GM12878 (cell line): ENCODE results near the gene STEAP4.

Experiments
- BCL11A ChIP-seq: IDR thresholded peaks from 2 replicates; pipeline ENCODE4 v1.6.1; 2011; ENCODE audit warnings: low read depth, low read length
- EP300 ChIP-seq, 2 experiments: fragments of 150-350 bp in 1 of 2; IDR thresholded peaks; 2 replicates each; pipeline ENCODE4 v1.6.1; 2011 to 2012; ENCODE audit warnings: low read depth in 2 of 2, low read length in 2 of 2, borderline replicate concordance in 1 of 2, improper control_type of control experiment in 1 of 2, inconsistent platforms in 1 of 2; ENCODE audit not compliant: control insufficient read depth in 1 of 2
- EZH2 ChIP-seq: IDR thresholded peaks from 2 replicates; pipeline ENCODE4 v1.6.1; 2012; ENCODE audit warnings: low read depth, mild to moderate bottlenecking, control low read depth, inconsistent platforms, low read length, borderline replicate concordance; ENCODE audit not compliant: control insufficient read depth
- GABPA ChIP-seq: IDR thresholded peaks from 2 replicates; pipeline ENCODE4 v1.6.1; 2014; ENCODE audit warnings: antibody characterized with exemption, low read depth, mild to moderate bottlenecking, inconsistent platforms
- JUND ChIP-seq: IDR thresholded peaks from 2 replicates; pipeline ENCODE4 v1.6.1; 2012; ENCODE audit warnings: low read depth, mild to moderate bottlenecking, low read length, improper control_type of control experiment, moderate library complexity
- PRDM15 ChIP-seq: fragments of 450-650 bp; formaldehyde crosslinking; IDR thresholded peaks from 2 replicates; pipeline ENCODE4 v1.4.0; 2020; ENCODE audit warnings: mild to moderate bottlenecking, moderate library complexity
- RELA ChIP-seq: fragments of 450-650 bp; IDR thresholded peaks from 2 replicates; pipeline ENCODE4 v1.8.0; 2014; ENCODE audit warnings: borderline replicate concordance; ENCODE audit not compliant: partially characterized antibody
- SP1 ChIP-seq: IDR thresholded peaks from one replicate; pipeline ENCODE4 v1.6.1; 2011; ENCODE audit warnings: low read depth, low read length
- YY1 ChIP-seq: IDR thresholded peaks from 2 replicates; pipeline ENCODE4 v1.6.1; 2011; ENCODE audit warnings: low read depth, mild to moderate bottlenecking, low read length
- ZNF622 ChIP-seq: fragments of 450-650 bp; IDR thresholded peaks from 2 replicates; pipeline ENCODE4 v1.6.1; 2017; ENCODE audit warnings: mild to moderate bottlenecking, inconsistent platforms
- ZSCAN29 ChIP-seq: fragments of 450-650 bp; IDR thresholded peaks from 2 replicates; pipeline ENCODE4 v1.6.1; 2017; ENCODE audit warnings: mild to moderate bottlenecking, moderate library complexity
- TF ChIP-seq, protein P1 (sequence below), 3 experiments: IDR thresholded peaks in 2 of 3; conservative IDR thresholded peaks in 1 of 3; 2 replicates each; pipeline ENCODE4 v1.5.1; 2011; ENCODE audit warnings: low read depth in 3 of 3, low read length in 3 of 3, mild to moderate bottlenecking in 3 of 3, control low read depth in 2 of 3, moderate library complexity in 2 of 3, inconsistent platforms in 1 of 3, mixed read lengths in 1 of 3; ENCODE audit not compliant: control insufficient read depth in 2 of 3, insufficient read depth in 1 of 3; ENCODE audit errors: extremely low read depth in 1 of 3
- TF ChIP-seq, protein P2 (sequence below): fragments of 450-650 bp; IDR thresholded peaks from 2 replicates; pipeline ENCODE4 v1.6.1; 2017; ENCODE audit warnings: antibody characterized with exemption, mild to moderate bottlenecking, moderate library complexity

- TF ChIP-seq, protein P1, sequence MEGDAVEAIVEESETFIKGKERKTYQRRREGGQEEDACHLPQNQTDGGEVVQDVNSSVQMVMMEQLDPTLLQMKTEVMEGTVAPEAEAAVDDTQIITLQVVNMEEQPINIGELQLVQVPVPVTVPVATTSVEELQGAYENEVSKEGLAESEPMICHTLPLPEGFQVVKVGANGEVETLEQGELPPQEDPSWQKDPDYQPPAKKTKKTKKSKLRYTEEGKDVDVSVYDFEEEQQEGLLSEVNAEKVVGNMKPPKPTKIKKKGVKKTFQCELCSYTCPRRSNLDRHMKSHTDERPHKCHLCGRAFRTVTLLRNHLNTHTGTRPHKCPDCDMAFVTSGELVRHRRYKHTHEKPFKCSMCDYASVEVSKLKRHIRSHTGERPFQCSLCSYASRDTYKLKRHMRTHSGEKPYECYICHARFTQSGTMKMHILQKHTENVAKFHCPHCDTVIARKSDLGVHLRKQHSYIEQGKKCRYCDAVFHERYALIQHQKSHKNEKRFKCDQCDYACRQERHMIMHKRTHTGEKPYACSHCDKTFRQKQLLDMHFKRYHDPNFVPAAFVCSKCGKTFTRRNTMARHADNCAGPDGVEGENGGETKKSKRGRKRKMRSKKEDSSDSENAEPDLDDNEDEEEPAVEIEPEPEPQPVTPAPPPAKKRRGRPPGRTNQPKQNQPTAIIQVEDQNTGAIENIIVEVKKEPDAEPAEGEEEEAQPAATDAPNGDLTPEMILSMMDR (IDR thresholded peaks at IDR 0.05 in 2 of 3, conservative IDR thresholded peaks at IDR 0.05 in 1 of 3; ENCODE audit: control insufficient read depth in 2 of 3, extremely low read depth in 1 of 3, insufficient read depth in 1 of 3, low read depth in 3 of 3, low read length in 3 of 3) = no peak
- TF ChIP-seq RELA (no peak), SP1 (no peak), YY1 (no peak), EZH2 (no peak), EP300 (IDR thresholded peaks at IDR 0.05; ENCODE audit: borderline replicate concordance in 1 of 2, control insufficient read depth in 1 of 2, low read depth in 2 of 2, low read length in 2 of 2) (no peak), ZNF622 (no peak), PRDM15 (CRISPR knock-in tag) (no peak), JUND (no peak), GABPA (no peak), ZSCAN29 (no peak), BCL11A (no peak)
- TF ChIP-seq, protein P2, sequence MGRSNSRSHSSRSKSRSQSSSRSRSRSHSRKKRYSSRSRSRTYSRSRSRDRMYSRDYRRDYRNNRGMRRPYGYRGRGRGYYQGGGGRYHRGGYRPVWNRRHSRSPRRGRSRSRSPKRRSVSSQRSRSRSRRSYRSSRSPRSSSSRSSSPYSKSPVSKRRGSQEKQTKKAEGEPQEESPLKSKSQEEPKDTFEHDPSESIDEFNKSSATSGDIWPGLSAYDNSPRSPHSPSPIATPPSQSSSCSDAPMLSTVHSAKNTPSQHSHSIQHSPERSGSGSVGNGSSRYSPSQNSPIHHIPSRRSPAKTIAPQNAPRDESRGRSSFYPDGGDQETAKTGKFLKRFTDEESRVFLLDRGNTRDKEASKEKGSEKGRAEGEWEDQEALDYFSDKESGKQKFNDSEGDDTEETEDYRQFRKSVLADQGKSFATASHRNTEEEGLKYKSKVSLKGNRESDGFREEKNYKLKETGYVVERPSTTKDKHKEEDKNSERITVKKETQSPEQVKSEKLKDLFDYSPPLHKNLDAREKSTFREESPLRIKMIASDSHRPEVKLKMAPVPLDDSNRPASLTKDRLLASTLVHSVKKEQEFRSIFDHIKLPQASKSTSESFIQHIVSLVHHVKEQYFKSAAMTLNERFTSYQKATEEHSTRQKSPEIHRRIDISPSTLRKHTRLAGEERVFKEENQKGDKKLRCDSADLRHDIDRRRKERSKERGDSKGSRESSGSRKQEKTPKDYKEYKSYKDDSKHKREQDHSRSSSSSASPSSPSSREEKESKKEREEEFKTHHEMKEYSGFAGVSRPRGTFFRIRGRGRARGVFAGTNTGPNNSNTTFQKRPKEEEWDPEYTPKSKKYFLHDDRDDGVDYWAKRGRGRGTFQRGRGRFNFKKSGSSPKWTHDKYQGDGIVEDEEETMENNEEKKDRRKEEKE = no peak
These were observed 82.0 kb downstream of the STEAP4 start for GRCh38 chr7:88224601-88225275.
